Endodermal cell (in vitro differentiated cells): ENCODE data around the gene ABCC1. TPM values are rescaled to one million over a fixed set of nuclear protein-coding genes. Genes with fewer than 3 reads are reported as not detected.
"Not testable (repeated sequence)": the region's sequence is repeated elsewhere in the genome, so short reads cannot be mapped to it uniquely, and the experiment has no call there.

Experiments
- DNase-seq: peaks from one replicate; pipeline ENCODE4 v3.0.0-alpha.2; 2017
- H3K27ac ChIP-seq: 2 replicates; pipeline ENCODE4 v1.5.1; 2013; ENCODE audit warnings: mild to moderate bottlenecking, low read depth, low read length, moderate library complexity
- H3K27me3 ChIP-seq: 2 replicates; pipeline ENCODE4 v1.6.1; 2013; ENCODE audit warnings: mild to moderate bottlenecking, low read length, moderate library complexity; ENCODE audit not compliant: insufficient read depth, control insufficient read depth, poor library complexity, severe bottlenecking
- H3K36me3 ChIP-seq: 2 replicates; pipeline ENCODE4 v1.7.0; 2013; ENCODE audit warnings: mild to moderate bottlenecking, low read length, moderate library complexity; ENCODE audit not compliant: control insufficient read depth, insufficient read depth
- H3K4me1 ChIP-seq: one replicate; pipeline ENCODE4 v1.7.0; 2013; ENCODE audit warnings: low read length; ENCODE audit not compliant: control insufficient read depth, insufficient read depth
- H3K4me3 ChIP-seq: 2 replicates; pipeline ENCODE4 v1.5.1; 2013; ENCODE audit warnings: mild to moderate bottlenecking, low read length, moderate library complexity
- H3K9ac ChIP-seq: 2 replicates; pipeline ENCODE4 v1.6.1; 2013; ENCODE audit warnings: mild to moderate bottlenecking, low read length, moderate library complexity; ENCODE audit not compliant: poor library complexity, severe bottlenecking; ENCODE audit errors: extremely low read depth
- H3K9me3 ChIP-seq: 2 replicates; pipeline ENCODE4 v1.6.1; 2013; ENCODE audit warnings: mild to moderate bottlenecking, low read length, moderate library complexity; ENCODE audit not compliant: control insufficient read depth
- H3K27ac Mint-ChIP-seq: 2 replicates; pipeline ENCODE4 v1.8.0; 2020; ENCODE audit warnings: mixed read lengths
- H3K27me3 Mint-ChIP-seq: 2 replicates; pipeline ENCODE4 v1.8.0; 2021; ENCODE audit warnings: mild to moderate bottlenecking, mixed read lengths; ENCODE audit not compliant: insufficient read depth
- H3K36me3 Mint-ChIP-seq: 2 replicates; pipeline ENCODE4 v1.8.0; 2020; ENCODE audit warnings: low read depth, mixed read lengths
- H3K4me1 Mint-ChIP-seq: 2 replicates; pipeline ENCODE4 v1.8.0; 2020; ENCODE audit warnings: mixed read lengths
- H3K4me3 Mint-ChIP-seq: 2 replicates; pipeline ENCODE4 v1.8.0; 2020; ENCODE audit warnings: mild to moderate bottlenecking, moderate library complexity, mixed read lengths
- H3K9me3 Mint-ChIP-seq: 2 replicates; pipeline ENCODE4 v1.8.0; 2020; ENCODE audit warnings: mild to moderate bottlenecking, mixed read lengths
- CTCF ChIP-seq: fragments of 200-600 bp; sonication (generic); conservative IDR thresholded peaks from 2 replicates; pipeline ENCODE4 v1.5.0; 2021; ENCODE audit warnings: antibody characterized with exemption, mild to moderate bottlenecking
- WGBS, 2 experiments: methylation state at CpG; one replicate each; pipeline versions ENCODE4 v1.1.5 to v1.1.7; 2013; ENCODE audit warnings: missing lambda C conversion rate in 2 of 2, mixed read lengths in 1 of 2; ENCODE audit not compliant: insufficient coverage in 1 of 2, insufficient read length in 1 of 2; 5-methylcytosine and 5-hydroxymethylcytosine counted together
- total RNA-seq, 2 donors: library from RNA; stranded (reverse); fragmentation: NEBNext Ultra II Directional in 1 of 2; extraction: Animal tissue kit (Norgen Biotek cat#: 25700) in 1 of 2; gene quantifications; 2 replicates in 1 of 2; 3 replicates in 1 of 2; pipeline ENCODE4 v1.2.1, GENCODE V29; 2021

ABCC1 gene
- total RNA-seq, 2 donors from 2014 or later: 47.1 to 51.2 TPM

DNA sequence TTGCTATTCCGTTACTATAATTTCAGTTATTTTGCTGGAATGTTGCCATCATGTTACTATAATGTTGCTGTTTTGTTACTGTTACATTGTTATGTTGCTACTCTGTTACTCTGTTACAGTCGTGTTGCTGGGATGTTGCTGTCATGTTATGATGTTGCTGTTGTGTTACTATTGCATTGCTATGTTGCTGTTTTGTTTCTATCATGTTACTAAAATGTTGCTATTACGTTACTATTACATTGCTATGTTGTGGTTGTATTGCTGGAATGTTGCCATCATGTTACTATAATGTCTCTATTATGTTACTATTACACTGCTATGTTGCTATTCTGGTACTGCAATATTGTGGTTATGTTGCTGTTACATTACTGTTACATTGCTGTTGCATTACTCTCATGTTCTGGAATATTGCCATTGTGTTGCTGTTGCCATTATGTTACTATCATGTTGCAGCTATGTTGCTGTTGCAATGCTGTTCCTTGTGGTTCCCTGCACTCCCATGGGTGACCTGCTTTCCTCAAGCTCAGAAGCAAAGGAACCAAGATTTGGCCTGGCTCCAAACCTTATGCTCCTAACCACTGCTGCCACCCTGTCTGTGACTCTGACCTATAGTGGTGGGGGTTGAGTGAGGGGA lies 209.4 kb downstream of the ABCC1 start:
- Histone ChIP-seq H3K36me3 (no peaks in the 10 kb centered on the region), H3K9ac (no peak overlapping the region), H3K27ac (no peak overlapping the region), H3K4me3 (no peak overlapping the region), H3K27me3 (no peaks in the 10 kb centered on the region), H3K9me3 (peaks cover 34% of the 10 kb centered on the region), H3K4me1 (no peaks in the 10 kb centered on the region)
- no peaks in the 10 kb centered on the region for H3K4me1 Mint-ChIP-seq
- whole genome bisulfite sequencing, 2 experiments: 86 to 100% methylated on average over 1 to 2 of the region's 3 CpGs
- peaks cover 13% of the 10 kb centered on the region for H3K36me3 Mint-ChIP-seq
- TF ChIP-seq CTCF: no peak
- no peak for DNase-seq
- H3K9me3 Mint-ChIP-seq: peaks cover 36% of the 10 kb centered on the region
- no peak overlapping the region for H3K4me3 Mint-ChIP-seq
- no peak overlapping the region for H3K27ac Mint-ChIP-seq
- peaks cover 4% of the 10 kb centered on the region for H3K27me3 Mint-ChIP-seq

GRCh38 chr16:16159662-16160061 lies 210.2 kb downstream of the ABCC1 start:
- Histone ChIP-seq H3K4me3 (no peak overlapping the region), H3K9me3 (peaks cover 34% of the 10 kb centered on the region), H3K4me1 (no peaks in the 10 kb centered on the region), H3K9ac (no peak overlapping the region), H3K27me3 (no peaks in the 10 kb centered on the region), H3K27ac (no peak overlapping the region), H3K36me3 (no peaks in the 10 kb centered on the region)
- 87 to 90% methylated on average over 3 of the region's 3 CpGs for WGBS, 2 experiments
- no peak overlapping the region for H3K4me3 Mint-ChIP-seq
- peaks cover 13% of the 10 kb centered on the region for H3K36me3 Mint-ChIP-seq
- no peaks in the 10 kb centered on the region for H3K4me1 Mint-ChIP-seq
- peaks cover 36% of the 10 kb centered on the region for H3K9me3 Mint-ChIP-seq
- no peak for DNase-seq
- H3K27ac Mint-ChIP-seq: no peak overlapping the region
- H3K27me3 Mint-ChIP-seq: peaks cover 4% of the 10 kb centered on the region
- no peak for TF ChIP-seq CTCF

DNA sequence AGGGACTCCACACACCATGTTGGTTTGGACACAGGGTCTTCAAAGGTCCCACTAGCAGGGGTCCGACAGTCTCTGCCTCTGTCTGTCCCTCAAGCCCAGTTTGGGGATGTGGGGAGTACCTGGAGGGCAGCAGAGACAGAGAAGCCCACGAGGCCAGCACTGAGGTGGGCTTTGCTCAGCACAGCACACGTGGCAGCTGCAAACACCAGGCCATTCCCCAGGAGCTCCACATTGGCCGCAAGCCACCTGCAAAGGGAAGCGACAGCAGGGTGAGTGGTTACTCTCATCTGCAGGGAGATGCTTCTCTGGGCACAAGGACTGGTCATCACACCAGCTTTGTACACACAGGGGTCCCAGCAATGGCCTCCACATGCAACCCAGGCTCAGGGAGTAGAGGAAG lies 211.9 kb downstream of the ABCC1 start:
- peaks cover 12% of the 10 kb centered on the region for H3K36me3 Mint-ChIP-seq
- WGBS, 2 experiments: 75 to 87% methylated on average over 4 to 5 of the region's 5 CpGs
- H3K9me3 ChIP-seq: peaks cover 34% of the 10 kb centered on the region
- DNase-seq: no peak
- H3K4me1 ChIP-seq: no peaks in the 10 kb centered on the region
- H3K9ac ChIP-seq: no peak overlapping the region
- peaks cover 4% of the 10 kb centered on the region for H3K27me3 Mint-ChIP-seq
- no peaks in the 10 kb centered on the region for H3K27me3 ChIP-seq
- no peak overlapping the region for H3K4me3 ChIP-seq
- H3K27ac ChIP-seq: no peak overlapping the region
- no peaks in the 10 kb centered on the region for H3K4me1 Mint-ChIP-seq
- no peak overlapping the region for H3K4me3 Mint-ChIP-seq
- H3K36me3 ChIP-seq: no peaks in the 10 kb centered on the region
- no peak for TF ChIP-seq CTCF
- peaks cover 36% of the 10 kb centered on the region for H3K9me3 Mint-ChIP-seq
- H3K27ac Mint-ChIP-seq: no peak overlapping the region

DNA sequence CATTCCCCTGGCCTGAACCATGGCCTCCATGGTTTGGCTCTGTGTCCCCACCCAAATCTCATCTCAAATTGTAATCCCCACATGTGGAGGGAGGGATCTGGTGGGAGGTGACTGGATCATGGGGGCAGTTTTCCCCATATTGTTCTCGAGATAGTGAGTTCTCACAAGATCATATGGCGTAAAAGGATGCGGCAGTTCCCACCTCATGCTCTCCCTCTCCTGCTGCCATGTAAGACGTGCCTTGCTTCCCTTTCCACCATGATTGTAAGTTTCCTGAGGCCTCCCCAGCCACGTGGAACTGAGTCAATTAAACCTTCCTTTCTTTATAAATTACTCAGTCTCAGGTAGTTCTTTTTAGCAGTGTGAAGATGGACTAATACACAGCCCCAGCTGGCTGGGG lies 212.4 kb downstream of the ABCC1 start:
- not testable (repeated sequence) for H3K4me3 ChIP-seq, H3K36me3 ChIP-seq, H3K27me3 ChIP-seq, H3K27me3 Mint-ChIP-seq, H3K27ac Mint-ChIP-seq, H3K27ac ChIP-seq, H3K4me1 Mint-ChIP-seq, H3K4me3 Mint-ChIP-seq, DNase-seq, H3K4me1 ChIP-seq, H3K9ac ChIP-seq
- H3K9me3 Mint-ChIP-seq: peaks cover 34% of the 10 kb centered on the region
- H3K36me3 Mint-ChIP-seq: peaks cover 12% of the 10 kb centered on the region
- WGBS, 2 experiments: 86 to 100% methylated on average over 3 to 5 of the region's 5 CpGs
- peaks cover 34% of the 10 kb centered on the region for H3K9me3 ChIP-seq
